IMR-90 (cell line): ENCODE results near the gene DNAH17. TPM values are rescaled to one million over a fixed set of nuclear protein-coding genes. Genes with fewer than 3 reads are reported as not detected.

ENCODE experiments used
- ATAC-seq: fragments of 200-7000 bp; cut with Tn5 transposase; 2 replicates; pipeline ENCODE4 v1.9.1; 2020; ENCODE audit warnings: low read depth, mild to moderate bottlenecking, moderate library complexity
- BruUV-seq: library from RNA; stranded (reverse); fragments of 400-500 nt; replicated peaks from 2 replicates; lab custom pipeline; 2021; lab: Mats Ljungman, UMichigan
- CTCF ChIA-PET: fragments of 300-600 bp; formaldehyde crosslinking; extraction: SDS; loops from one replicate; lab custom pipeline; 2021; ENCODE audit warnings: antibody characterized with exemption; lab: Yijun Ruan, JAX
- POLR2A ChIA-PET: fragments of 300-600 bp; sonication (Branson Sonifier 250); formaldehyde crosslinking; loops from one replicate; lab custom pipeline; 2022; ENCODE audit warnings: antibody characterized with exemption; ENCODE audit not compliant: unreplicated experiment; lab: Charles Lee
- DNase-seq: peaks from one replicate; pipeline ENCODE4 v3.0.0; 2013
- H2AFZ ChIP-seq: replicated peaks from 2 replicates; pipeline ENCODE3; 2013; ENCODE audit warnings: low read length, mild to moderate bottlenecking; ENCODE audit not compliant: poor library complexity
- H2AK5ac ChIP-seq: 2 replicates; pipeline ENCODE4 v1.6.1; 2013; ENCODE audit warnings: low read depth, low read length, inconsistent platforms
- H2AK9ac ChIP-seq: replicated peaks from 2 replicates; pipeline ENCODE3; 2013; ENCODE audit warnings: mild to moderate bottlenecking, low read depth, low read length, moderate library complexity; ENCODE audit not compliant: poor library complexity
- H2BK120ac ChIP-seq: 2 replicates; pipeline ENCODE4 v1.6.1; 2013; ENCODE audit warnings: low read depth, low read length, inconsistent platforms
- H2BK15ac ChIP-seq: 3 replicates; pipeline ENCODE4 v1.6.1; 2013; ENCODE audit warnings: low read depth, low read length, inconsistent platforms
- H2BK20ac ChIP-seq: 2 replicates; pipeline ENCODE4 v1.6.1; 2013; ENCODE audit warnings: low read depth, mild to moderate bottlenecking, inconsistent platforms, low read length, moderate library complexity
- H2BK5ac ChIP-seq: 2 replicates; pipeline ENCODE4 v1.6.1; 2013; ENCODE audit warnings: mild to moderate bottlenecking, low read depth, low read length, inconsistent platforms; ENCODE audit not compliant: poor library complexity, severe bottlenecking
- H3K14ac ChIP-seq: replicated peaks from 2 replicates; pipeline ENCODE4 v1.6.1; 2013; ENCODE audit warnings: low read depth, low read length, inconsistent platforms
- H3K18ac ChIP-seq: 2 replicates; pipeline ENCODE4 v1.6.1; 2013; ENCODE audit warnings: low read depth, low read length, control low read depth
- H3K23ac ChIP-seq: 2 replicates; pipeline ENCODE4 v1.6.1; 2013; ENCODE audit warnings: low read depth, low read length, inconsistent platforms
- H3K27ac ChIP-seq: 2 replicates; pipeline ENCODE4 v1.5.1; 2013; ENCODE audit warnings: mild to moderate bottlenecking, control low read depth, low read length; ENCODE audit not compliant: insufficient read depth
- H3K27me3 ChIP-seq: 2 replicates; pipeline ENCODE4 v1.6.1; 2013; ENCODE audit warnings: low read length; ENCODE audit not compliant: control insufficient read depth, insufficient read depth
- H3K36me3 ChIP-seq: 2 replicates; pipeline ENCODE4 v1.6.1; 2013; ENCODE audit warnings: low read length, mixed read lengths; ENCODE audit not compliant: control insufficient read depth, insufficient read depth
- H3K4ac ChIP-seq: 2 replicates; pipeline ENCODE4 v1.6.1; 2013; ENCODE audit warnings: low read depth, low read length, inconsistent platforms
- H3K4me1 ChIP-seq: 2 replicates; pipeline ENCODE4 v1.6.1; 2013; ENCODE audit warnings: low read length, mixed read lengths; ENCODE audit not compliant: control insufficient read depth, insufficient read depth
- H3K4me2 ChIP-seq: 2 replicates; pipeline ENCODE4 v1.6.1; 2013; ENCODE audit warnings: low read depth, mild to moderate bottlenecking, control low read depth, low read length, moderate library complexity
- H3K4me3 ChIP-seq: 2 replicates; pipeline ENCODE4 v1.5.1; 2013; ENCODE audit warnings: low read depth, mild to moderate bottlenecking, control low read depth, low read length, moderate library complexity; ENCODE audit not compliant: insufficient read depth
- H3K56ac ChIP-seq: 2 replicates; pipeline ENCODE4 v1.6.1; 2013; ENCODE audit warnings: low read length, inconsistent platforms; ENCODE audit not compliant: insufficient read depth; ENCODE audit errors: extremely low read depth
- H3K79me1 ChIP-seq, 2 experiments: 2 replicates each; pipeline ENCODE4 v1.6.1; 2013; ENCODE audit warnings: low read length in 2 of 2, inconsistent platforms in 1 of 2, low read depth in 1 of 2
- H3K9ac ChIP-seq: 2 replicates; pipeline ENCODE4 v1.6.1; 2013; ENCODE audit warnings: low read depth, low read length, control low read depth
- H3K9me1 ChIP-seq: 2 replicates; pipeline ENCODE4 v1.6.1; 2013; ENCODE audit warnings: low read length, inconsistent platforms; ENCODE audit not compliant: insufficient read depth
- H3K9me3 ChIP-seq: 2 replicates; pipeline ENCODE4 v1.6.1; 2013; ENCODE audit warnings: low read length; ENCODE audit not compliant: control insufficient read depth, insufficient read depth
- H4K20me1 ChIP-seq: 2 replicates; pipeline ENCODE4 v1.6.1; 2013; ENCODE audit warnings: low read length, inconsistent platforms; ENCODE audit not compliant: insufficient read depth
- H4K5ac ChIP-seq: 2 replicates; pipeline ENCODE4 v1.6.1; 2013; ENCODE audit warnings: mild to moderate bottlenecking, low read depth, low read length, control low read depth
- H4K8ac ChIP-seq, 2 experiments: 2 replicates each; pipeline ENCODE4 v1.6.1; 2013; ENCODE audit warnings: low read depth in 2 of 2, low read length in 2 of 2, control low read depth in 1 of 2, inconsistent platforms in 1 of 2
- H4K91ac ChIP-seq: 2 replicates; pipeline ENCODE4 v1.6.1; 2013; ENCODE audit warnings: low read depth, low read length, inconsistent platforms; ENCODE audit not compliant: insufficient read depth
- FOS ChIP-seq: fragments of 150-350 bp; IDR thresholded peaks from 2 replicates; pipeline ENCODE4 v1.6.1; 2016; ENCODE audit warnings: low read depth, low read length
- RCOR1 ChIP-seq: IDR thresholded peaks from 2 replicates; pipeline ENCODE4 v1.6.1; 2012; ENCODE audit warnings: mild to moderate bottlenecking, low read length, improper control_type of control experiment; ENCODE audit not compliant: insufficient replicate concordance
- RFX5 ChIP-seq: IDR thresholded peaks from 2 replicates; pipeline ENCODE4 v1.8.0; 2012; ENCODE audit warnings: low read depth, mild to moderate bottlenecking, low read length, moderate library complexity
- SMC3 ChIP-seq: fragments of 150-350 bp; IDR thresholded peaks from 2 replicates; pipeline ENCODE4 v1.6.1; 2016; ENCODE audit warnings: low read depth, mild to moderate bottlenecking, antibody characterized with exemption, low read length, moderate library complexity
- WGBS, 2 experiments: methylation state at CpG; one replicate each; pipeline versions ENCODE4 v1.1.5 to v1.1.7; 2013; ENCODE audit warnings: missing lambda C conversion rate in 2 of 2; ENCODE audit not compliant: insufficient read length in 1 of 2; ENCODE audit errors: extremely low coverage in 2 of 2; 5-methylcytosine and 5-hydroxymethylcytosine counted together
- dilution Hi-C: fragments of 300-500 bp; cut with HindIII; formaldehyde crosslinking; loops from one replicate; pipeline ENCODE4 v1.14.3; 2018; ENCODE audit warnings: low sequenced_read_pairs; ENCODE audit not compliant: unreplicated experiment
- in situ Hi-C: fragments of 300-500 bp; cut with MboI; formaldehyde crosslinking; loops from 3 replicates; pipeline ENCODE4 v1.14.3; 2019; ENCODE audit warnings: low sequenced_read_pairs, inconsistent platforms, mixed read lengths
- intact Hi-C: fragments of 100-400 bp; cut with micrococcal nuclease; formaldehyde crosslinking; loops from 2 replicates; pipeline ENCODE4 v1.10.0; 2022
- polyA plus RNA-seq, 3 experiments: library from polyadenylated mRNA; depleted of rRNA; stranded (reverse); fragments of >200 nt; gene quantifications; 2 replicates each; pipeline ENCODE4 v1.2.3, GENCODE V29; 2012; ENCODE audit warnings: low replicate concordance in 1 of 3
- total RNA-seq: library from RNA; depleted of rRNA; stranded (reverse); fragments of >200 nt; gene quantifications from 2 replicates; pipeline ENCODE4 v1.2.3, GENCODE V29; 2012

The DNAH17 gene
- total and polyA plus RNA-seq, 2 of the 4 experiments (the other 2 are of a cell fraction), result not detected

- WGBS, 2 experiments, result 53% methylated on average over 9 of the region's 18 CpGs; no CpG with 5 or more reads in 1 of the 2 experiments
- Histone ChIP-seq H4K8ac (no peak overlapping the region), H3K4me2 (no peak overlapping the region), H3K4me3 (no peak overlapping the region), H2BK5ac (no peak overlapping the region), H4K91ac (no peak overlapping the region; the same call in 1 of the 2 replicates), H3K9me1 (no peaks in the 10 kb centered on the region), H3K36me3 (peaks cover 57% of the 10 kb centered on the region), H3K9ac (no peak overlapping the region), H3K23ac (no peak overlapping the region), H3K27me3 (no peaks in the 10 kb centered on the region), H3K79me1 (peaks cover 3 to 56% of the 10 kb centered on the region in 2 experiments; a peak in 3 of 4 replicates), H3K18ac (no peak overlapping the region), H2BK120ac (no peak overlapping the region), H3K14ac (no peak overlapping the region), H3K27ac (peak overlapping the region; percentile 13; the same call in 1 of the 2 replicates), H3K9me3 (no peaks in the 10 kb centered on the region), H2BK20ac (no peak overlapping the region), H4K20me1 (peaks cover 12% of the 10 kb centered on the region; the same call in 1 of the 2 replicates), H2BK15ac (no peak overlapping the region), H2AK5ac (no peak overlapping the region), H2AK9ac (no peak overlapping the region), H4K5ac (no peak overlapping the region), H3K4me1 (peaks cover 15% of the 10 kb centered on the region; the same call in 1 of the 2 replicates), H3K56ac (no peak overlapping the region), H3K4ac (no peak overlapping the region), H2AFZ (no peak overlapping the region)
- no peak for TF ChIP-seq FOS
- no peak for TF ChIP-seq RCOR1
- no peak for TF ChIP-seq SMC3
- TF ChIP-seq RFX5, result no peak
- intact Hi-C loops, result no loop called here
- no TSS peak for BruUV-seq
- dilution Hi-C loops, result no loop called here
- no peak for ATAC-seq
- in situ Hi-C loops, result loop anchor here (10.0 kb wide), 2 partner anchors 129 to 309 kb away; no protein-coding TSS in a partner anchor
- no peak for DNase-seq
- POLR2A ChIA-PET, result no interaction called here
- CTCF ChIA-PET, result interaction anchor here (1.1 kb wide), 1 partner anchor 64 kb away, joined by 5 read pairs; the partner anchor contains the start of gene SOCS3
These were observed 153.1 kb downstream of the DNAH17 start for GRCh38 chr17:78423961-78424675.
